SKM-1 treated with dmso at 0.1 percent for 144 hours (cell line): ENCODE measurements around the gene TOX2.

Source experiments
- DNase-seq: peaks from one replicate; lab custom pipeline; 2025; ENCODE audit not compliant: unreplicated experiment; lab: John Stamatoyannopoulos, UW

TOX2 gene

GRCh38 chr20:43955750-43956191, 41.1 kb downstream of the TOX2 start:
- no peak for DNase-seq

GRCh38 chr20:43957392-43957791, 42.7 kb downstream of the TOX2 start:
- no peak for DNase-seq

GRCh38 chr20:43958626-43959025, 44.0 kb downstream of the TOX2 start:
- no peak for DNase-seq

GRCh38 chr20:43959079-43959919, 44.6 kb downstream of the TOX2 start:
- DNase-seq: no peak

- no peak for DNase-seq
Observed at GRCh38 chr20:43959920-43960227, 45.2 kb downstream of the TOX2 start.

- no peak for DNase-seq
Observed at GRCh38 chr20:43960231-43960630, 45.6 kb downstream of the TOX2 start.

GRCh38 chr20:43961116-43961515, 46.5 kb downstream of the TOX2 start:
- no peak for DNase-seq

GRCh38 chr20:43961541-43962471, 47.2 kb downstream of the TOX2 start:
- DNase-seq: no peak

GRCh38 chr20:43962530-43962929, 47.9 kb downstream of the TOX2 start:
- no peak for DNase-seq

GRCh38 chr20:43963233-43963632, 48.6 kb downstream of the TOX2 start:
- DNase-seq: no peak

GRCh38 chr20:43963872-43964791, 49.5 kb downstream of the TOX2 start:
- peak; percentile 31 for DNase-seq

- DNase-seq: no peak
Observed at GRCh38 chr20:43968341-43969000, 53.8 kb downstream of the TOX2 start.

GRCh38 chr20:43969028-43969447, 54.4 kb downstream of the TOX2 start:
- no peak for DNase-seq

GRCh38 chr20:43969501-43970182, 55.0 kb downstream of the TOX2 start:
- no peak for DNase-seq

- no peak for DNase-seq
Observed at GRCh38 chr20:43971267-43971666, 56.6 kb downstream of the TOX2 start.

GRCh38 chr20:43972051-43972450, 57.4 kb downstream of the TOX2 start:
- no peak for DNase-seq

- no peak for DNase-seq
Observed at GRCh38 chr20:43972692-43973091, 58.0 kb downstream of the TOX2 start.

- no peak for DNase-seq
Observed at GRCh38 chr20:43973231-43973630, 58.6 kb downstream of the TOX2 start.

- no peak for DNase-seq
Observed at GRCh38 chr20:43973671-43974450, 59.2 kb downstream of the TOX2 start.
